ENCODE data around the gene C5orf63. TPM values are rescaled to one million over a fixed set of nuclear protein-coding genes. Genes with fewer than 3 reads are reported as not detected.

The C5orf63 gene
- total and polyA plus RNA-seq, 2 of the 13 experiments (the other 11 are each of a cell fraction or from before 2014, with no cell fraction given) = 7.9 to 8.8 TPM

- TF ChIP-seq, protein P1, sequence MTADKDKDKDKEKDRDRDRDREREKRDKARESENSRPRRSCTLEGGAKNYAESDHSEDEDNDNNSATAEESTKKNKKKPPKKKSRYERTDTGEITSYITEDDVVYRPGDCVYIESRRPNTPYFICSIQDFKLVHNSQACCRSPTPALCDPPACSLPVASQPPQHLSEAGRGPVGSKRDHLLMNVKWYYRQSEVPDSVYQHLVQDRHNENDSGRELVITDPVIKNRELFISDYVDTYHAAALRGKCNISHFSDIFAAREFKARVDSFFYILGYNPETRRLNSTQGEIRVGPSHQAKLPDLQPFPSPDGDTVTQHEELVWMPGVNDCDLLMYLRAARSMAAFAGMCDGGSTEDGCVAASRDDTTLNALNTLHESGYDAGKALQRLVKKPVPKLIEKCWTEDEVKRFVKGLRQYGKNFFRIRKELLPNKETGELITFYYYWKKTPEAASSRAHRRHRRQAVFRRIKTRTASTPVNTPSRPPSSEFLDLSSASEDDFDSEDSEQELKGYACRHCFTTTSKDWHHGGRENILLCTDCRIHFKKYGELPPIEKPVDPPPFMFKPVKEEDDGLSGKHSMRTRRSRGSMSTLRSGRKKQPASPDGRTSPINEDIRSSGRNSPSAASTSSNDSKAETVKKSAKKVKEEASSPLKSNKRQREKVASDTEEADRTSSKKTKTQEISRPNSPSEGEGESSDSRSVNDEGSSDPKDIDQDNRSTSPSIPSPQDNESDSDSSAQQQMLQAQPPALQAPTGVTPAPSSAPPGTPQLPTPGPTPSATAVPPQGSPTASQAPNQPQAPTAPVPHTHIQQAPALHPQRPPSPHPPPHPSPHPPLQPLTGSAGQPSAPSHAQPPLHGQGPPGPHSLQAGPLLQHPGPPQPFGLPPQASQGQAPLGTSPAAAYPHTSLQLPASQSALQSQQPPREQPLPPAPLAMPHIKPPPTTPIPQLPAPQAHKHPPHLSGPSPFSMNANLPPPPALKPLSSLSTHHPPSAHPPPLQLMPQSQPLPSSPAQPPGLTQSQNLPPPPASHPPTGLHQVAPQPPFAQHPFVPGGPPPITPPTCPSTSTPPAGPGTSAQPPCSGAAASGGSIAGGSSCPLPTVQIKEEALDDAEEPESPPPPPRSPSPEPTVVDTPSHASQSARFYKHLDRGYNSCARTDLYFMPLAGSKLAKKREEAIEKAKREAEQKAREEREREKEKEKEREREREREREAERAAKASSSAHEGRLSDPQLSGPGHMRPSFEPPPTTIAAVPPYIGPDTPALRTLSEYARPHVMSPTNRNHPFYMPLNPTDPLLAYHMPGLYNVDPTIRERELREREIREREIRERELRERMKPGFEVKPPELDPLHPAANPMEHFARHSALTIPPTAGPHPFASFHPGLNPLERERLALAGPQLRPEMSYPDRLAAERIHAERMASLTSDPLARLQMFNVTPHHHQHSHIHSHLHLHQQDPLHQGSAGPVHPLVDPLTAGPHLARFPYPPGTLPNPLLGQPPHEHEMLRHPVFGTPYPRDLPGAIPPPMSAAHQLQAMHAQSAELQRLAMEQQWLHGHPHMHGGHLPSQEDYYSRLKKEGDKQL (CRISPR knock-in tag; IDR thresholded peaks at IDR 0.05; ENCODE audit: low read depth) = no peak
- TF ChIP-seq PHF21A (CRISPR knock-in tag; IDR thresholded peaks at IDR 0.05) = peak; percentile 71; the same call in 1 of the 2 replicates
- no peak for TF ChIP-seq KLF9 (CRISPR knock-in tag; IDR thresholded peaks at IDR 0.05; ENCODE audit: low read depth)
- no peak for TF ChIP-seq ZNF496 (CRISPR knock-in tag; IDR thresholded peaks at IDR 0.05; ENCODE audit: insufficient replicate concordance)
- peak; percentile 53; the same call in 1 of the 2 replicates for TF ChIP-seq SPEN (CRISPR knock-in tag; IDR thresholded peaks at IDR 0.05; ENCODE audit: low read depth)
- no peak for TF ChIP-seq LCORL (IDR thresholded peaks at IDR 0.05)
- TF ChIP-seq LCORL (CRISPR knock-in tag; IDR thresholded peaks at IDR 0.05) = peak; percentile 57; the same call in 1 of the 2 replicates
- no peak for TF ChIP-seq MAFK (conservative IDR thresholded peaks at IDR 0.05 in 1 of 2, IDR thresholded peaks at IDR 0.05 in 1 of 2; ENCODE audit: low read length in 2 of 2)
- TF ChIP-seq CHD4 (IDR thresholded peaks at IDR 0.05; ENCODE audit: borderline replicate concordance, low read length) = no peak
- peak; percentile 97 for TF ChIP-seq TAF1 (CRISPR knock-in tag; IDR thresholded peaks at IDR 0.05)
- TF ChIP-seq SETDB1 (CRISPR knock-in tag; IDR thresholded peaks at IDR 0.05; ENCODE audit: borderline replicate concordance) = no peak
- TF ChIP-seq ZNF7 (CRISPR knock-in tag; IDR thresholded peaks at IDR 0.05) = no peak
- TF ChIP-seq FOXA3 (CRISPR knock-in tag; IDR thresholded peaks at IDR 0.05) = peak; percentile 17; the same call in 1 of the 2 replicates
- peak; percentile 57; the same call in 1 of the 2 replicates for TF ChIP-seq ZNF670 (CRISPR knock-in tag; IDR thresholded peaks at IDR 0.05; ENCODE audit: borderline replicate concordance)
- no peak; the same call in 1 of the 2 replicates for TF ChIP-seq ZNF33A (CRISPR knock-in tag; IDR thresholded peaks at IDR 0.05; ENCODE audit: borderline replicate concordance)
- TF ChIP-seq, protein P2, sequence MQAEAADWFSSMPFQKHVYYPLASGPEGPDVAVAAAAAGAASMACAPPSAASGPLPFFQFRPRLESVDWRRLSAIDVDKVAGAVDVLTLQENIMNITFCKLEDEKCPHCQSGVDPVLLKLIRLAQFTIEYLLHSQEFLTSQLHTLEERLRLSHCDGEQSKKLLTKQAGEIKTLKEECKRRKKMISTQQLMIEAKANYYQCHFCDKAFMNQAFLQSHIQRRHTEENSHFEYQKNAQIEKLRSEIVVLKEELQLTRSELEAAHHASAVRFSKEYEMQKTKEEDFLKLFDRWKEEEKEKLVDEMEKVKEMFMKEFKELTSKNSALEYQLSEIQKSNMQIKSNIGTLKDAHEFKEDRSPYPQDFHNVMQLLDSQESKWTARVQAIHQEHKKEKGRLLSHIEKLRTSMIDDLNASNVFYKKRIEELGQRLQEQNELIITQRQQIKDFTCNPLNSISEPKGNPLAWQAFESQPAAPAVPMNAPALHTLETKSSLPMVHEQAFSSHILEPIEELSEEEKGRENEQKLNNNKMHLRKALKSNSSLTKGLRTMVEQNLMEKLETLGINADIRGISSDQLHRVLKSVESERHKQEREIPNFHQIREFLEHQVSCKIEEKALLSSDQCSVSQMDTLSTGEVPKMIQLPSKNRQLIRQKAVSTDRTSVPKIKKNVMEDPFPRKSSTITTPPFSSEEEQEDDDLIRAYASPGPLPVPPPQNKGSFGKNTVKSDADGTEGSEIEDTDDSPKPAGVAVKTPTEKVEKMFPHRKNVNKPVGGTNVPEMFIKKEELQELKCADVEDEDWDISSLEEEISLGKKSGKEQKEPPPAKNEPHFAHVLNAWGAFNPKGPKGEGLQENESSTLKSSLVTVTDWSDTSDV (CRISPR knock-in tag; IDR thresholded peaks at IDR 0.05) = no peak
- TF ChIP-seq ZNF337 (CRISPR knock-in tag; IDR thresholded peaks at IDR 0.05; ENCODE audit: borderline replicate concordance, low read depth) = peak; percentile 62; the same call in 1 of the 2 replicates
- TF ChIP-seq ZNF784 (CRISPR knock-in tag; IDR thresholded peaks at IDR 0.05; ENCODE audit: borderline replicate concordance) = no peak; the same call in 1 of the 2 replicates
- TF ChIP-seq ZNF205 (CRISPR knock-in tag; IDR thresholded peaks at IDR 0.05) = peak; percentile 58
Observed at GRCh38 chr5:127030259-127031146, 42.8 kb downstream of the C5orf63 start, which contains the start of gene MARCHF3 (continued).
